ENCODE results near the gene SMIM1.
A peak's percentile ranks its signal among the peaks of the same experiment; 100 is the strongest.
"Not testable (repeated sequence)": the region's sequence is repeated elsewhere in the genome, so short reads cannot be mapped to it uniquely, and the experiment has no call there.

Gene SMIM1

DNA sequence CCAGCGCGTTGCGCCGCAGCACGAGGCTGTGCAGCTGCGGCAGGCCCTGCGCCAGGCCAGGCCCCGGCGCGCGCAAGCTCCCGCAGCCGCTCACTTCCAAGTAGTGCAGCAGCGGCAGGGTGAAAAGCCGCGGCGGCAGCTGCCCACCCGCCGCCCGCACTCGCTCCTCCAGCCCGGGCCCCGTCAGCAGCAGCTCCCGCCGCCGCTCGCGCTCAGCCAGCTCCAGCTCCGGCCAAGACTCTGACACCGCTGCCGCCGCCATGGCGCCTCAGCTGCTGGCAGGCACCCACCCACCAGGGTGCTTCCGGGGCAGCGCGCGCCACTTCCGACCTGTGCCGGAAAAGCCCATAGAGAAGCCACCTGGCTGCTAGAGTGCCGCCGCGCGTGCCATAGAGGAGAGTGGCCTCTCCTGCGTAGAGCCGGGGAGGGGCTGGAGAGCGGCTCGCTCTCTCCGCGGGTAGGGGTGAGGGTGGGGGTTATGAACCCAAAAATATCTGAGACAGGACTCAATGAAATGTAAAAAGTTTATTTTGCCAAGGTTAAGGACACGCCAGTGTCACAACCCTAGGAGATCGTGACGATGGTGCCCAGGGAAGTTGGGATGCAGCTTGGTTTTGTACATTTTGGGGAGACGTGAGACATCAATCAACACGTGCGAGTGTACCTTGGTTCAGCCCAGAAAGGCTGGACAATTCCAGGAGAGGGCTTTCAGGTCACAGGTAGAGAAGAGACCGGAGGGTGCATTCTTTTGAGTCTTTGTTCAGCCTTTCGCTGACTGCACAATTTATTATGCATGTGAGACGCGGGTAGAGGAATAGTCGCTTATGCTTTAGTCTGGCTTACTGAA lies 23.9 kb downstream of the SMIM1 start, which contains the start of gene LRRC47:
LRRC47 (minus strand) TSS at position 284 of the 847 bp plus-strand sequence; CDS start at position 262, 22 bp downstream.
- TF ChIP-seq, protein P1, sequence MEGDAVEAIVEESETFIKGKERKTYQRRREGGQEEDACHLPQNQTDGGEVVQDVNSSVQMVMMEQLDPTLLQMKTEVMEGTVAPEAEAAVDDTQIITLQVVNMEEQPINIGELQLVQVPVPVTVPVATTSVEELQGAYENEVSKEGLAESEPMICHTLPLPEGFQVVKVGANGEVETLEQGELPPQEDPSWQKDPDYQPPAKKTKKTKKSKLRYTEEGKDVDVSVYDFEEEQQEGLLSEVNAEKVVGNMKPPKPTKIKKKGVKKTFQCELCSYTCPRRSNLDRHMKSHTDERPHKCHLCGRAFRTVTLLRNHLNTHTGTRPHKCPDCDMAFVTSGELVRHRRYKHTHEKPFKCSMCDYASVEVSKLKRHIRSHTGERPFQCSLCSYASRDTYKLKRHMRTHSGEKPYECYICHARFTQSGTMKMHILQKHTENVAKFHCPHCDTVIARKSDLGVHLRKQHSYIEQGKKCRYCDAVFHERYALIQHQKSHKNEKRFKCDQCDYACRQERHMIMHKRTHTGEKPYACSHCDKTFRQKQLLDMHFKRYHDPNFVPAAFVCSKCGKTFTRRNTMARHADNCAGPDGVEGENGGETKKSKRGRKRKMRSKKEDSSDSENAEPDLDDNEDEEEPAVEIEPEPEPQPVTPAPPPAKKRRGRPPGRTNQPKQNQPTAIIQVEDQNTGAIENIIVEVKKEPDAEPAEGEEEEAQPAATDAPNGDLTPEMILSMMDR (IDR thresholded peaks at IDR 0.05; ENCODE audit: low read depth, low read length): no peak
- DNase-seq (ENCODE audit: extremely low read depth, low read depth): peak; percentile 64

DNA sequence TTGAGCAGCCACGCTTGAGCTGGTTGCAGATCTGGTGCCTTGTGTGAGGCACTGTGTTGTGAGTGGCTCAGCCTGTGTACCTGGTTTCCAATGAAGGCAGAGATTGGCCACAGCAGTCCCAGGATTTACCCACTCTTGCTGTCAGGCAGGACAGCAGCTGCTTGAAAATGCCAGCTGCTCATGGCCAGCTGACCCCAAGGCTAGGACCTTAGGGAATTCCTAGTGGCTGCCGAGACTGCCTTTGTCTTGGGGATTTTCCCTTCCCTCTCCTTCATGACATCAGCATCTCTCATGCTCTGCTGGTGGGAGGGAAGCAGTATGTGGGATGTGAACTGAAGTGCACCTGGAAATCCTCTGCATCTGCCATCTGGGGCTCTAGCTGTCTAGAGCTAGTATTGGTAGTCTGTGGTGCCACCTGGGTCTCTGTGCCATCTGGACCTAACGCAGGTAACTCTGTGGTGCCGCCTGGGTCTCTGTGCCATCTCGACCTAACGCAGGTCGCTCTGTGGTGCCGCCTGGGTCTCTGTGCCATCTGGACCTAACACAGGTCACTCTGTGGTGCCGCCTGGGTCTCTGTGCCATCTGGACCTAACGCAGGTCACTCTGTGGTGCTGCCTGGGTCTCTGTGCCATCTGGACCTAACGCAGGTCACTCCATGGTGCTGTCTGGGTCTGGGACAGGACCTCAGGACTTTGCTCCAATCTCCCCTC lies 27.6 kb downstream of the SMIM1 start:
- no peak for DNase-seq (ENCODE audit: extremely low read depth, low read depth)
- TF ChIP-seq, protein P1 (IDR thresholded peaks at IDR 0.05; ENCODE audit: low read depth, low read length): no peak

DNA sequence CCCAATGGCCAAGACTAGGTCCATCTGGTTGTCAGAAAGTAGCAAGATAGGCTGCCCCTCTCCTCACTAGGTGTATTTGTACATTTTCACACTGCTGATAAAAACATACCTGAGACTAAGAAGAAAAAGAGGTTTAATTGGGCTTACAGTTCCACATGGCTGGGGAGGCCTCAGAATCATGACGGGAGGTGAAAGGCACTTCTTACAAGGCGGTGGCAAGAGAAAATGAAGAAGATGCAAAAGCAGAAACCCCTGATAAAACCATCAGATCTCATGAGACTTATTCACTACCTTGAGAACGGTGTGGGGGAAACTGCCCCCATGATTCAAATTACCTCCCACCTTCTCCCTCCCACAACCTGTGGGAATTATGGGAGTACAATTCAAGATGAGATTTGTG lies 28.2 kb downstream of the SMIM1 start:
- DNase-seq (ENCODE audit: extremely low read depth, low read depth): not testable (repeated sequence)

DNA sequence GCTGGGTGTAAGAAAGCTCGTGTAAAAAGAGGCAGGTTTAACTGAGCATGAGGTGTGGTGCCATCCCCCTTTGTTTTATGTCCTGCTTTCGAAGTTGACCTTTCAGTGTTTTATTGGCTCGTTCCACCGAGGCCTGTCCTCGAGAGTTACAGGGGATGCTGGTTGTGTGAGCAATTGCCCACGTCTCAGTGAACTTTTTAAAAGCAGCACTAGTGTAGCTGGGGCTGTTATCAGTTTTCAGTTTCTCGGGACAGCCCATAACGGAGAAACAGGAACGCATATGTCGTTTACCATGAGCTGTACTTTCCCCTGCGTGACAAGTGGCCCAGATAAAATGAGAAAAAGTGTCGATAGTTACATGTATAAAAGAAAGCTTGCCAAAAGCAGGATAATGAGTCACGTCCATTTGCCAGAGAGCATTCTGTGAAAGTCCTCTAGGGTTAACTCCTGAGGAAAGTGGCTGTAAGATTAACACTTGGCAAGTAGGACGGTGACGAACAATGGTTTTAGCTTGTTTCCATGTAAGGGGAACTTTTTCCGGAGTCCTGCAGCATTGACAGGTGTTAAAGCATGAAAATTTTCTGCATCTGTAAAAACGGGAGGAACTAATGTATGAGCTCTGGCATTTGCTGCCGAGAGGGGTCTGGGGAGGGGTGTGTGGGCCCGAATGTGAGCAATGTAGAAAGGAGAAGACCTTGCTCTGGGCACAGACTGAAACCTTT lies 31.5 kb downstream of the SMIM1 start:
- TF ChIP-seq, protein P1 (IDR thresholded peaks at IDR 0.05; ENCODE audit: low read depth, low read length): no peak
- DNase-seq (ENCODE audit: extremely low read depth, low read depth): no peak

DNA sequence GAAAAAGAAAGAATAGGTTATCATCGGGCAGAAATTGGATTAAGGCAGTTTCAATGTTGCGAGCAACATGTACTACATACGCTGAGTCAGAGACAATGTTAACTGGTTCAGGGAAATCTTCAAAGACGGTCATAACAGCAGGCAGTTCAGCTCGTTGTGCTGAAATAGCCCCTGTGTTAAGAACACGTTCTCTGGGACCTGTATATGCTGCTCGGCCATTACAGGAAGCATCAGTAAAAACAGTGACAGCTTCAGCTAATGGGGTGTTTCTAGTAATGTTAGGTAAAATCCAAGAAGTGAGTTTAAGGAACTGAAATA lies 32.0 kb downstream of the SMIM1 start:
- not testable (repeated sequence) for DNase-seq (ENCODE audit: extremely low read depth, low read depth)

DNA sequence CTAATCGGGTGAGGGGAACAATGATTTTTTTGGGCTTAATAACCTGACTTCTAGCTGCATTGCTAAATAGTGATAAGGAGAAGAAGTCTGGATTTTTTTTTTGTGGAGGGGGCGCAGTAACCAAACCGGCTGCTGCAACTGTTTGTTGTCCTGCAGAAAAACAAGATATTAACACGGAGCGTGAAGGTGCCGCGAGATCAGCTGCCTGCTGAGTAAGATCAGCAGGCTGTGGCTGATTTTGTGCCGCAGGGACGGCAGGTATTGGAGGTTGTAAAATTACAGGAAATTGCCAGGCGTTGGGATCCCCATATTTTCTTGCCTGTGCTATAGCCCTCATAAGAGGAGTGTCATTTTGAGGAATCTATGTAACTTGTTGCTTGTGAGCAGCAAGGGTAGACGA lies 32.5 kb downstream of the SMIM1 start:
- DNase-seq (ENCODE audit: extremely low read depth, low read depth): no peak
- TF ChIP-seq, protein P1 (IDR thresholded peaks at IDR 0.05; ENCODE audit: low read depth, low read length): no peak

DNA sequence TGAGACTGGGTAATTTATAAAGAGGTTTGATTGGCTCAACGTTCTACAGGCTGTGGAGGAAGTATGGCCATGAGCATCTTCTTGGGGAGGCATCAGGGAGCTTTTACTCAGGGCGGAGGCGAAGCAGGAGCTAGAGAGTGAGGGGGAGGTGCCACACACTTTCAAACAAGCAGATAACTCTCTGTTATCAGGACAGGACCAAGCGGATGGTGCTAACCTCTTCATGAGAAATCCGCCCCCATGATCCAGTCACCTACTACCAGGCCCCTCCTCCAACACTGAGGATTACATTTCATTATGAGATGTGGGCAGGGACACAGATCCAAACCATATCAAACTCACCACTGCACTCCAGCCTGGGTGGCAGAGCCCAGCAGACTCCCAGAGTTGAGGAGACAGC lies 35.2 kb downstream of the SMIM1 start:
- no peak for DNase-seq (ENCODE audit: extremely low read depth, low read depth)
- TF ChIP-seq, protein P1 (IDR thresholded peaks at IDR 0.05; ENCODE audit: low read depth, low read length): no peak

DNA sequence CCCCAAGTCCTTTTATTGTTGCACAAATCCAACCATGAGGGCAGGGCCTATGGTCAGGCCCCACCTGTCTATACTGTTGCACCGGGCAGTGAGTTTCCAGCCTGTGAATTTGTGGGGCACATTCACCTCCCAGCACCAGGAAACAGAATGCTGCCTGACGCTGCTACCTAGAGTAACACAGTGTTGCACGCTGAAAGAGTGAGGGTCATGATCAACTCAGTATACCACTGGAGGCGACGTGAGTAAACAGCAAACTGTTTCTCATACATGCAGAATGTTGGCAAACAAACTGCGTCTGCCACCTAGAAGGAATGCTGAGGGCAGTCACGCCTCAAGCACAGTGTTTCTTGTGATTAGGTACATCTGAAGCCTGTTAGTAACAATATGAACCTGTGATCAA lies 37.1 kb downstream of the SMIM1 start:
- DNase-seq (ENCODE audit: extremely low read depth, low read depth): no peak
- TF ChIP-seq, protein P1 (IDR thresholded peaks at IDR 0.05; ENCODE audit: low read depth, low read length): no peak

DNA sequence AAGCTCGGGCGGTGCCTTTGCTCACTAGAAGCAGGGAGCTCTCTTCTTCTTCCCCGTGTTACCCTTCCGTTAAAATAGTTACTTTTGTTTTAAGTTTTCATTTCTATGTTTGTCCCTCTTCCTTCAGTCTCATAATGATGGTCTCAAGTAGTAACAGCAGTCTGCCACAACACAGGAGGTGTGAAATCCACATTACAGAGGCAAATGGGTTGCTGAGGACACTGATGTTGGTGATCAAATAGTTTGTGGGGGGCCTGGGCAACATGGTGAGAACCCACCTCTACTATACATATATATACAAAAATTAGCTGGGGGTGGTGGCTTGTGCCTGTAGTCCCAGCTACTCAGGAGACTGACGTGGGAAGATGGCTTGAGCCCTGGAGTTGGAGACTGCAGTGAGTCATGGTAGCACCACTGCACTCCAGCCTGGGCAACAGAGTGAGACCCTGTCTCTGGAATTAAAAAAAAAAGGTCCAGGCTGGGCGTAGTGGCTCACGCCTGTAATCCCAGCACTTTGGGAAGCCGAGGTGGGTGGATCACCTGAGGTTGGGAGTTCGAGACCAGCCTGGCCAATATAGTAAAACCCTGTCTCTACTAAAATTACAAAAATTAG lies 37.7 kb downstream of the SMIM1 start:
- not testable (repeated sequence) for DNase-seq (ENCODE audit: extremely low read depth, low read depth)
